Neural progenitor cell (in vitro differentiated cells): ENCODE measurements around the gene ASIC1.

Experiments used
- EZH2 ChIP-seq: fragments of 200-600 bp; sonication (generic); IDR thresholded peaks from 2 replicates; pipeline ENCODE4 v1.6.1; 2017; ENCODE audit warnings: antibody characterized with exemption, mild to moderate bottlenecking, moderate library complexity
- TF ChIP-seq, protein P1 (sequence below): fragments of 200-600 bp; sonication (generic); IDR thresholded peaks from 2 replicates; pipeline ENCODE4 v1.5.1; 2017; ENCODE audit warnings: antibody characterized with exemption, mild to moderate bottlenecking

DNA sequence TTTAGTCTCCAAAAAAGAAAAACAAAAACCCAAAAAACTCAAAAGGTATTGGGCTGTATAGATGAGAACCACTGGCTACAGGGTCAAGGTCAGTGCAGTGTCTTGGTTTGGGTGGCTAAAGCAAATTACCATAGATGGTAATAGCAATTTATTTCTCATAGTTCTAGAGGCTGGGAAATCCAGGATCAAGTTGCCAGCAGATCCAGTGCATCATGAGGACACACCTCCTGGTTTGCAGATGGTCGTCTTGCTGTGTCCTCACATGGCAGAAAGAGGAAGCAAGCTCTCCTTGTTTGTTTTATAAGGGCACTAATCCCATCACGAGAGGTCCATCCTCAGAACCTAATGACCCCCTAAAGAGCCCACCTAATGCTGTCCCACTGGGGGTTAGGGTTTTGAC, 65.8 kb downstream of the ASIC1 start:
- TF ChIP-seq, protein P1, sequence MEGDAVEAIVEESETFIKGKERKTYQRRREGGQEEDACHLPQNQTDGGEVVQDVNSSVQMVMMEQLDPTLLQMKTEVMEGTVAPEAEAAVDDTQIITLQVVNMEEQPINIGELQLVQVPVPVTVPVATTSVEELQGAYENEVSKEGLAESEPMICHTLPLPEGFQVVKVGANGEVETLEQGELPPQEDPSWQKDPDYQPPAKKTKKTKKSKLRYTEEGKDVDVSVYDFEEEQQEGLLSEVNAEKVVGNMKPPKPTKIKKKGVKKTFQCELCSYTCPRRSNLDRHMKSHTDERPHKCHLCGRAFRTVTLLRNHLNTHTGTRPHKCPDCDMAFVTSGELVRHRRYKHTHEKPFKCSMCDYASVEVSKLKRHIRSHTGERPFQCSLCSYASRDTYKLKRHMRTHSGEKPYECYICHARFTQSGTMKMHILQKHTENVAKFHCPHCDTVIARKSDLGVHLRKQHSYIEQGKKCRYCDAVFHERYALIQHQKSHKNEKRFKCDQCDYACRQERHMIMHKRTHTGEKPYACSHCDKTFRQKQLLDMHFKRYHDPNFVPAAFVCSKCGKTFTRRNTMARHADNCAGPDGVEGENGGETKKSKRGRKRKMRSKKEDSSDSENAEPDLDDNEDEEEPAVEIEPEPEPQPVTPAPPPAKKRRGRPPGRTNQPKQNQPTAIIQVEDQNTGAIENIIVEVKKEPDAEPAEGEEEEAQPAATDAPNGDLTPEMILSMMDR, result no peak
- TF ChIP-seq EZH2, result no peak
